Aorta (tissue), 5 donors: ENCODE results near the gene ABHD16A. TPM values are rescaled to one million over a fixed set of nuclear protein-coding genes. Genes with fewer than 3 reads are reported as not detected.

Experiments
- ATAC-seq: fragments of 200-7000 bp; cut with Tn5 transposase; one replicate; pipeline ENCODE4 v1.9.1; 2022; ENCODE audit warnings: moderate library complexity; ENCODE audit not compliant: low FRiP score
- DNase-seq, 2 donors: peaks; one replicate each; pipeline ENCODE4 v3.0.0-alpha.2; 2020
- H3K27ac ChIP-seq, 2 donors: one replicate each; pipeline ENCODE4 v1.5.1; 2013; ENCODE audit warnings: low read length in 2 of 2, mild to moderate bottlenecking in 2 of 2, moderate library complexity in 2 of 2, control low read depth in 1 of 2, inconsistent platforms in 1 of 2, low read depth in 1 of 2
- H3K27me3 ChIP-seq, 2 donors: one replicate each; pipeline ENCODE4 v1.6.1; 2013; ENCODE audit warnings: control low read depth in 1 of 2, low read length in 1 of 2, mild to moderate bottlenecking in 1 of 2, moderate library complexity in 1 of 2; ENCODE audit not compliant: insufficient read depth in 2 of 2, control insufficient read depth in 1 of 2
- H3K36me3 ChIP-seq, 2 donors: one replicate each; pipeline ENCODE4 v1.6.1; 2013; ENCODE audit warnings: control low read depth in 1 of 2, low read length in 1 of 2, mild to moderate bottlenecking in 1 of 2; ENCODE audit not compliant: insufficient read depth in 2 of 2, control insufficient read depth in 1 of 2
- H3K4me1 ChIP-seq, 2 donors: one replicate each; pipeline ENCODE4 v1.6.1; 2013; ENCODE audit warnings: low read length in 2 of 2, control low read depth in 1 of 2, mild to moderate bottlenecking in 1 of 2, moderate library complexity in 1 of 2; ENCODE audit not compliant: insufficient read depth in 2 of 2, control insufficient read depth in 1 of 2
- H3K4me3 ChIP-seq, 2 donors: one replicate each; pipeline ENCODE4 v1.5.1; 2013; ENCODE audit warnings: low read length in 2 of 2, control low read depth in 1 of 2, mild to moderate bottlenecking in 1 of 2
- H3K9me3 ChIP-seq: one replicate; pipeline ENCODE4 v1.6.1; 2013; ENCODE audit warnings: mild to moderate bottlenecking, low read length; ENCODE audit not compliant: control insufficient read depth
- WGBS, 2 donors: extraction: QIAGEN DNeasy Blood & Tissue Kit; methylation state at CpG; one replicate each; pipeline ENCODE4 v1.1.7; 2013; 5-methylcytosine and 5-hydroxymethylcytosine counted together
- intact Hi-C, 2 donors: fragments of 100-400 bp; cut with DNase I; formaldehyde crosslinking; loops; one replicate each; pipeline versions ENCODE4 v1.14.2 to v1.15.0; 2022
- polyA plus RNA-seq, 2 donors: library from polyadenylated mRNA; stranded (reverse); fragments of 200-250 nt; gene quantifications; one replicate each; pipeline ENCODE4 v1.2.3, GENCODE V29; 2013
- total RNA-seq, 2 donors: library from RNA; stranded (reverse); fragmentation: NEBNext Ultra II Directional; extraction: Animal tissue kit (Norgen Biotek cat#: 25700); gene quantifications; one replicate each; pipeline ENCODE4 v1.2.1, GENCODE V29; 2021
- donor health status: healthy with polysubstance abuse.
- donor health status: Bipolar disorder and iron deficiency.
- donor health status: DM: no; HTN: no; CAD: no.
- donor health status: DM: no; HTN: no; CAD: no.
- donor health status: DM: yes; HTN: yes; CAD: no.

Gene ABHD16A
- total and polyA plus RNA-seq, 4 donors = 12.9 to 50.1 (median 44.9) TPM

- no peak for DNase-seq
- Histone ChIP-seq H3K9me3 (no peaks in the 10 kb centered on the region), H3K27ac (no peak within 1 kb of the TSS), H3K4me1 (no peaks in the 10 kb centered on the region), H3K36me3 (no peaks in the 10 kb centered on the region), H3K4me3 (no peak within 1 kb of the TSS), H3K27me3 (no peaks in the 10 kb centered on the region)
- WGBS, 2 donors = 88 to 90% methylated on average over 3 to 4 of the region's 4 CpGs
- intact Hi-C loops = no loop called here
- ATAC-seq = no peak
Measured at GRCh38 chr6:31721351-31722020, 18.4 kb upstream of the ABHD16A start, which contains the start of gene LY6G6C. TSS of gene LY6G6C (minus strand) at chr6:31721746. CDS start at chr6:31721679, 67 bp downstream.

DNA sequence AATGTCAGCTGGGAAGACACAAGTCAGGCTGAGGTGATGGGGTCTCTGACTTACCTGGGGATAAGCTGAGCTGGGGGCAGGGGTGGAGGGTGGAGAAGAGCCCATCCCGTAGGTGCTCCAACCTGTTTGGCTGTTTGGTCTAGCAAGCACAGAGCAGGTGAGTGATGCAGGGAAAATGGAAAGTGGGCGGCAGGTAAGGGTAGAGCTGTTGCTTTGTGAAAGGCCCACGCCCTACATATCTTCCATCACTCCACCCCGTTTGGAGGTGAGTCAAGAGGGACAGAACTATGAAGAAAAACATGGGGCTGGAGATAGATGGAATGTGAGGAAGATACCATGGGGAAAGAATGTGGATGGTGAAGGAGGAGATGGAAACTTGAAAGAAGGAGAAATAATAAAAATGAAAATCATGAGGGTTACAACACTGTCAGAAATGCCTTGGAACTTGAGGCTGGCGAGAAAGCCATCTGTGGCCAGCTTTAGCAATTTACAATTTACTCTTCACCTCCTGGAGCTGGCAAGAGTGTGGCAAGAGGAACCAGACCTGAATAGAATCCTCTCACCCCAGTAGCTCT, 17.2 kb upstream of the ABHD16A start:
- Histone ChIP-seq H3K27ac (no peak overlapping the region), H3K4me3 (no peak overlapping the region), H3K9me3 (no peaks in the 10 kb centered on the region), H3K36me3 (no peaks in the 10 kb centered on the region), H3K4me1 (no peaks in the 10 kb centered on the region), H3K27me3 (no peaks in the 10 kb centered on the region)
- 84 to 90% methylated on average over 5 of the region's 5 CpGs for WGBS, 2 donors
- ATAC-seq (no peak), DNase-seq (no peak)
- intact Hi-C loops = no loop called here

- H3K9me3 ChIP-seq = no peaks in the 10 kb centered on the region
- intact Hi-C loops = no loop called here
- H3K27ac ChIP-seq = no peak overlapping the region
- ATAC-seq = no peak
- H3K36me3 ChIP-seq = no peaks in the 10 kb centered on the region
- H3K4me1 ChIP-seq = no peaks in the 10 kb centered on the region
- 87 to 89% methylated on average over 6 of the region's 6 CpGs for WGBS, 2 donors
- H3K4me3 ChIP-seq = no peak overlapping the region
- no peaks in the 10 kb centered on the region for H3K27me3 ChIP-seq
- DNase-seq = no peak
Measured at GRCh38 chr6:31719001-31719400, 15.9 kb upstream of the ABHD16A start.

- 85 to 100% methylated on average over 1 of the region's 1 CpG for WGBS, 2 donors
- intact Hi-C loops = no loop called here
- H3K27me3 ChIP-seq = no peaks in the 10 kb centered on the region
- no peaks in the 10 kb centered on the region for H3K36me3 ChIP-seq
- no peak overlapping the region for H3K4me3 ChIP-seq
- no peaks in the 10 kb centered on the region for H3K4me1 ChIP-seq
- no peak for ATAC-seq
- no peak for DNase-seq
- H3K9me3 ChIP-seq = no peaks in the 10 kb centered on the region
- no peak overlapping the region for H3K27ac ChIP-seq
Measured at GRCh38 chr6:31718265-31718664, 15.1 kb upstream of the ABHD16A start.

GRCh38 chr6:31717499-31718222, 14.5 kb upstream of the ABHD16A start:
- DNase-seq (no peak), ATAC-seq (no peak)
- H3K27ac ChIP-seq = no peak overlapping the region
- H3K4me1 ChIP-seq = no peaks in the 10 kb centered on the region
- H3K27me3 ChIP-seq = no peaks in the 10 kb centered on the region
- no peaks in the 10 kb centered on the region for H3K9me3 ChIP-seq
- no peaks in the 10 kb centered on the region for H3K36me3 ChIP-seq
- intact Hi-C loops = no loop called here
- 69 to 71% methylated on average over 10 of the region's 10 CpGs for WGBS, 2 donors
- H3K4me3 ChIP-seq = no peak overlapping the region

- H3K27me3 ChIP-seq = no peaks in the 10 kb centered on the region
- intact Hi-C loops = no loop called here
- ATAC-seq (no peak), DNase-seq (no peak)
- no peak within 1 kb of the TSS for H3K4me3 ChIP-seq
- no peaks in the 10 kb centered on the region for H3K36me3 ChIP-seq
- no peaks in the 10 kb centered on the region for H3K4me1 ChIP-seq
- H3K9me3 ChIP-seq = no peaks in the 10 kb centered on the region
- 43 to 58% methylated on average over 16 of the region's 16 CpGs for WGBS, 2 donors
- no peak within 1 kb of the TSS for H3K27ac ChIP-seq
Measured at GRCh38 chr6:31715022-31715958, 12.2 kb upstream of the ABHD16A start, which contains the start of gene LY6G6D. TSS of gene LY6G6D (plus strand) at chr6:31715348. CDS start at chr6:31715356, 8 bp downstream.

DNA sequence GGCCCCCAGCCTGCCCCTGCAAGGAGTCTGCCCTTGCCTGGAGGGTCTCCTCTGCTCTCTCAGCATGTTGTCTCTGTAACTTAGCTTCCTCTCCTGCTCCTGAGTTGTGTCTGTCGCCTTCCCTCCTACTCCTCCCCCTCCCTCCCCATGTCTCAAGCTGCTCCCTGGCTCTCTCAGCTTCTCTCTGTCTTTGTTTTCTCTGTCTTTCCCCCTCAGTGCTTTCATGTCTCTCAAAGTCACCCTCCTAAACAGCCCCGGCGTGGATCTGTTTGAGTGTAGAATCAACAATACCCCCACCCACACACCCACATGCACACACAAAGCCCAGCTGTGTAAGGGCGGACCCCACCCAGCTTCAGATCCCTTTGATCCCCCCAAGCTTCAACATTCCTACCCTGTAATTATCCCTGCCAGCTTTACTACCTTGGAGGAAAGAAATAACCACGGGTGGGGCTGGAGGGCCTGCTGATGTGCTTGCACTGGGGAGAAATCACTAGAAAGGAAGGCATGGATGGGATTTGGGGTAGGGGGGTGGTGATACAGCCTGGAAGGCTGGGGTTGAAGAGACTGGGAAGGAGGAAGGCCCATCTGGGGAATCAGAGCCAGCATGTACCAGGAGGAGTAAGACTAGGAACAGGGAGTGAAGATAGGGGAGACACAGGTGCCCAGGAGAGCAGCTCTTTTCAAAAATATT, 11.0 kb upstream of the ABHD16A start:
- WGBS, 2 donors = 50 to 60% methylated on average over 5 of the region's 5 CpGs
- H3K27me3 ChIP-seq = no peaks in the 10 kb centered on the region
- intact Hi-C loops = no loop called here
- H3K4me1 ChIP-seq = no peaks in the 10 kb centered on the region
- no peaks in the 10 kb centered on the region for H3K36me3 ChIP-seq
- no peak for ATAC-seq
- no peaks in the 10 kb centered on the region for H3K9me3 ChIP-seq
- DNase-seq = no peak
- H3K27ac ChIP-seq = no peak overlapping the region
- H3K4me3 ChIP-seq = no peak overlapping the region

- no peak for ATAC-seq
- intact Hi-C loops = no loop called here
Measured at GRCh38 chr6:31713465-31713864, 10.3 kb upstream of the ABHD16A start.

More at GRCh38 chr6:31713465-31713864, 10.3 kb upstream of the ABHD16A start:
- Histone ChIP-seq H3K36me3 (no peaks in the 10 kb centered on the region), H3K4me3 (no peak overlapping the region), H3K4me1 (no peaks in the 10 kb centered on the region), H3K27me3 (no peaks in the 10 kb centered on the region), H3K9me3 (no peaks in the 10 kb centered on the region), H3K27ac (no peak overlapping the region)
- WGBS, 2 donors = 66 to 73% methylated on average over 4 of the region's 4 CpGs
- no peak for DNase-seq
